PC-3 (cell line): Measurements from ENCODE around the gene FSTL5. TPM values are rescaled to one million over a fixed set of nuclear protein-coding genes. Genes with fewer than 3 reads are reported as not detected.

Experiments
- ATAC-seq: fragments of 200-7000 bp; cut with Tn5 transposase; 2 replicates; pipeline ENCODE4 v1.9.1; 2020; ENCODE audit warnings: mild to moderate bottlenecking, moderate library complexity
- BruUV-seq: library from RNA; stranded (reverse); fragments of 400-500 nt; replicated peaks from 2 replicates; lab custom pipeline; 2021; lab: Mats Ljungman, UMichigan
- CTCF ChIA-PET: fragments of 300-600 bp; sonication (Branson Sonifier 250); formaldehyde crosslinking; loops from one replicate; lab custom pipeline; 2022; ENCODE audit warnings: antibody characterized with exemption; lab: Charles Lee
- POLR2A ChIA-PET: fragments of 300-600 bp; sonication (Branson Sonifier 250); formaldehyde crosslinking; loops from one replicate; lab custom pipeline; 2022; ENCODE audit warnings: antibody characterized with exemption; ENCODE audit not compliant: unreplicated experiment; lab: Charles Lee
- DNase-seq: peaks from one replicate; pipeline ENCODE4 v3.0.0-alpha.2; 2015
- H2AFZ ChIP-seq: fragments of 300-600 bp; sonication (generic); 2 replicates; pipeline ENCODE4 v1.6.0; 2016; ENCODE audit warnings: antibody characterized with exemption, low read length
- H3F3A ChIP-seq: fragments of 300-600 bp; sonication (generic); one replicate; pipeline ENCODE4 v1.6.0; 2017; ENCODE audit warnings: antibody characterized with exemption, low read length, control low read depth, mild to moderate bottlenecking; ENCODE audit not compliant: unreplicated experiment
- H3K27ac ChIP-seq: fragments of 300-600 bp; sonication (generic); 2 replicates; pipeline ENCODE4 v1.5.1; 2016; ENCODE audit warnings: mild to moderate bottlenecking, low read length
- H3K27me3 ChIP-seq: fragments of 300-600 bp; sonication (generic); 2 replicates; pipeline ENCODE4 v1.6.1; 2016; ENCODE audit warnings: low read length, mixed read lengths
- H3K36me3 ChIP-seq: fragments of 300-600 bp; sonication (generic); 2 replicates; pipeline ENCODE4 v1.6.1; 2016; ENCODE audit warnings: low read depth, mixed run types, low read length, mixed read lengths
- H3K4me1 ChIP-seq: fragments of 300-600 bp; sonication (generic); 2 replicates; pipeline ENCODE4 v1.5.1; 2016; ENCODE audit warnings: low read length; ENCODE audit not compliant: insufficient read depth
- H3K4me2 ChIP-seq: fragments of 300-600 bp; sonication (generic); 2 replicates; pipeline ENCODE4 v1.6.0; 2016; ENCODE audit warnings: low read length
- H3K4me3 ChIP-seq: fragments of 300-600 bp; sonication (generic); 2 replicates; pipeline ENCODE4 v1.5.1; 2016; ENCODE audit warnings: mild to moderate bottlenecking, low read length, mixed read lengths
- H3K79me2 ChIP-seq: fragments of 300-600 bp; sonication (generic); 2 replicates; pipeline ENCODE4 v1.6.1; 2017; ENCODE audit warnings: low read length, mixed read lengths
- H3K9ac ChIP-seq: fragments of 300-600 bp; sonication (generic); 2 replicates; pipeline ENCODE4 v1.6.0; 2016; ENCODE audit warnings: mild to moderate bottlenecking, low read length
- H3K9me2 ChIP-seq: fragments of 300-600 bp; sonication (generic); replicated peaks from 2 replicates; pipeline ENCODE4 v1.6.1; 2016; ENCODE audit warnings: mixed run types, low read length, mixed read lengths
- H3K9me3 ChIP-seq: fragments of 300-600 bp; sonication (generic); 2 replicates; pipeline ENCODE4 v1.6.1; 2016; ENCODE audit warnings: low read length, mixed read lengths
- H4K20me1 ChIP-seq: fragments of 300-600 bp; sonication (generic); 2 replicates; pipeline ENCODE4 v1.6.1; 2016; ENCODE audit warnings: low read length, mixed read lengths
- CTCF ChIP-seq: fragments of 300-600 bp; sonication (generic); conservative IDR thresholded peaks from 2 replicates; pipeline ENCODE4 v1.5.1; 2017; ENCODE audit warnings: antibody characterized with exemption, low read depth, mild to moderate bottlenecking, low read length
- EZH2 ChIP-seq: fragments of 300-600 bp; sonication (generic); IDR thresholded peaks from one replicate; pipeline ENCODE4 v1.6.1; 2017; ENCODE audit warnings: antibody characterized with exemption, mild to moderate bottlenecking, low read length; ENCODE audit not compliant: unreplicated experiment
- EZH2phosphoT487 ChIP-seq: fragments of 300-600 bp; sonication (generic); IDR thresholded peaks from 2 replicates; pipeline ENCODE4 v1.6.1; 2018; ENCODE audit warnings: mild to moderate bottlenecking, antibody characterized with exemption, low read length, borderline replicate concordance
- intact Hi-C: fragments of 100-400 bp; cut with micrococcal nuclease; formaldehyde crosslinking; loops from 2 replicates; pipeline ENCODE4 v1.9.0; 2023
- total RNA-seq: library from RNA; depleted of rRNA; stranded (reverse); fragments of >200 nt; gene quantifications from 2 replicates; pipeline ENCODE4 v1.2.3, GENCODE V29; 2014

FSTL5 gene
- total RNA-seq, 1 experiment from 2014 or later: not detected

- ATAC-seq: no peak
- intact Hi-C loops: no loop called here
- ChIA-PET CTCF (no interaction called here), POLR2A (interaction anchor here (0.5 kb wide), 1 partner anchor 27 kb away, joined by 4 read pairs; no protein-coding TSS in a partner anchor)
- TF ChIP-seq EZH2 (no peak), EZH2phosphoT487 (no peak)
- Histone ChIP-seq H3K36me3 (no peaks in the 10 kb centered on the region), H3K9me2 (no peaks in the 10 kb centered on the region), H3K4me3 (no peak overlapping the region), H3K9me3 (no peaks in the 10 kb centered on the region), H3K27me3 (no peaks in the 10 kb centered on the region), H3K79me2 (no peaks in the 10 kb centered on the region), H3K9ac (no peak overlapping the region), H3K4me2 (no peak overlapping the region), H3F3A (no peaks in the 10 kb centered on the region), H3K27ac (no peak overlapping the region), H2AFZ (no peak overlapping the region), H4K20me1 (no peaks in the 10 kb centered on the region), H3K4me1 (peaks cover 8% of the 10 kb centered on the region; the same call in 1 of the 2 replicates)
- BruUV-seq: no TSS peak
- no peak for DNase-seq
Observed at GRCh38 chr4:161920304-161921052, 243.3 kb downstream of the FSTL5 start.

GRCh38 chr4:161919442-161920220 lies 244.2 kb downstream of the FSTL5 start:
- ATAC-seq (no peak; the same call in 1 of the 2 replicates), DNase-seq (no peak)
- Histone ChIP-seq H3K27me3 (no peaks in the 10 kb centered on the region), H3K4me1 (peaks cover 8% of the 10 kb centered on the region; the same call in 1 of the 2 replicates), H3K4me3 (no peak overlapping the region), H3K36me3 (no peaks in the 10 kb centered on the region), H3K9me2 (no peaks in the 10 kb centered on the region), H3K79me2 (no peaks in the 10 kb centered on the region), H3K27ac (no peak overlapping the region), H3K9me3 (no peaks in the 10 kb centered on the region), H3K4me2 (no peak overlapping the region), H4K20me1 (no peaks in the 10 kb centered on the region), H2AFZ (0 out of 2 replicates have a peak overlapping the region, but pooled peaks have one; percentile 36), H3K9ac (no peak overlapping the region), H3F3A (no peaks in the 10 kb centered on the region)
- intact Hi-C loops: no loop called here
- no peak for TF ChIP-seq EZH2
- no peak for TF ChIP-seq EZH2phosphoT487
- no peak for TF ChIP-seq CTCF
- no TSS peak for BruUV-seq
- ChIA-PET POLR2A (no interaction called here), CTCF (no interaction called here)

GRCh38 chr4:161916035-161916434 lies 247.8 kb downstream of the FSTL5 start:
- Histone ChIP-seq H3K27ac (no peak overlapping the region), H3K79me2 (no peaks in the 10 kb centered on the region), H3F3A (no peaks in the 10 kb centered on the region), H2AFZ (no peak overlapping the region), H3K9ac (no peak overlapping the region), H3K4me2 (no peak overlapping the region), H3K36me3 (no peaks in the 10 kb centered on the region), H3K9me2 (no peaks in the 10 kb centered on the region), H3K4me3 (no peak overlapping the region), H3K9me3 (no peaks in the 10 kb centered on the region), H4K20me1 (no peaks in the 10 kb centered on the region), H3K27me3 (no peaks in the 10 kb centered on the region), H3K4me1 (peaks cover 4% of the 10 kb centered on the region; the same call in 1 of the 2 replicates)
- TF ChIP-seq EZH2phosphoT487: no peak
- no peak for TF ChIP-seq EZH2
- TF ChIP-seq CTCF: no peak
- DNase-seq (no peak), ATAC-seq (no peak)
- BruUV-seq: no TSS peak
- ChIA-PET POLR2A (no interaction called here), CTCF (no interaction called here)
- intact Hi-C loops: no loop called here
